CD14-positive monocyte (primary cell): ENCODE results near the gene CDH11. TPM values are rescaled to one million over a fixed set of nuclear protein-coding genes. Genes with fewer than 3 reads are reported as not detected.

Source experiments
- DNase-seq, 3 donors: peaks; one replicate each; pipeline ENCODE4 v3.0.0-alpha.2; 2011 to 2022
- H2AFZ ChIP-seq: 2 replicates; pipeline ENCODE4 v1.6.0; 2012; ENCODE audit warnings: mild to moderate bottlenecking, low read depth, low read length, inconsistent platforms; ENCODE audit not compliant: insufficient read depth, poor library complexity, severe bottlenecking
- H3K27ac ChIP-seq, 2 donors: 1 replicate in 1 of 2; 2 replicates in 1 of 2; pipeline ENCODE4 v1.5.1; 2012 to 2013; ENCODE audit warnings: low read length in 2 of 2, control low read depth in 1 of 2, inconsistent platforms in 1 of 2, low read depth in 1 of 2, mild to moderate bottlenecking in 1 of 2
- H3K27me3 ChIP-seq, 2 donors: one replicate each; pipeline versions ENCODE4 v1.6.0 to v1.6.1; 2011 to 2013; ENCODE audit warnings: low read length in 2 of 2; ENCODE audit not compliant: control insufficient read depth in 2 of 2, insufficient read depth in 2 of 2
- H3K36me3 ChIP-seq, 2 donors: replicated peaks in 1 of 2; 1 replicate in 1 of 2; 2 replicates in 1 of 2; pipeline versions ENCODE4 v1.5.1 to v1.6.1; 2012 to 2013; ENCODE audit warnings: low read length in 2 of 2, control low read depth in 1 of 2, inconsistent platforms in 1 of 2, mild to moderate bottlenecking in 1 of 2; ENCODE audit not compliant: insufficient read depth in 2 of 2, control insufficient read depth in 1 of 2
- H3K4me1 ChIP-seq, 2 donors: 1 replicate in 1 of 2; 2 replicates in 1 of 2; pipeline versions ENCODE4 v1.5.1 to v1.6.1; 2012 to 2013; ENCODE audit warnings: low read length in 2 of 2, control low read depth in 1 of 2, inconsistent platforms in 1 of 2, mild to moderate bottlenecking in 1 of 2, moderate library complexity in 1 of 2; ENCODE audit not compliant: insufficient read depth in 2 of 2, control insufficient read depth in 1 of 2
- H3K4me2 ChIP-seq: replicated peaks from 2 replicates; pipeline ENCODE3; 2012; ENCODE audit warnings: low read length, moderate library complexity, mild to moderate bottlenecking; ENCODE audit not compliant: poor library complexity, severe bottlenecking; ENCODE audit errors: extremely low read depth
- H3K4me3 ChIP-seq, 3 experiments: fragments of 200-600 bp in 1 of 3; sonication (generic) in 1 of 3; replicated peaks in 1 of 3; 1 replicate in 2 of 3; 2 replicates in 1 of 3; pipeline ENCODE4 v1.5.1; 2011 to 2013; ENCODE audit warnings: low read length in 3 of 3, mild to moderate bottlenecking in 3 of 3, control low read depth in 2 of 3, low read depth in 2 of 3, inconsistent platforms in 1 of 3, moderate library complexity in 1 of 3
- H3K79me2 ChIP-seq: 2 replicates; pipeline ENCODE4 v1.6.0; 2012; ENCODE audit warnings: mild to moderate bottlenecking, control low read depth, inconsistent platforms, low read length, moderate library complexity; ENCODE audit not compliant: insufficient read depth
- H3K9ac ChIP-seq: 2 replicates; pipeline ENCODE4 v1.6.0; 2017; ENCODE audit warnings: low read length, mild to moderate bottlenecking; ENCODE audit not compliant: insufficient read depth, poor library complexity, severe bottlenecking
- H3K9me3 ChIP-seq, 2 donors: replicated peaks in 1 of 2; 1 replicate in 1 of 2; 2 replicates in 1 of 2; pipeline versions ENCODE4 v1.5.1 to v1.6.1; 2012 to 2013; ENCODE audit warnings: low read length in 2 of 2, control low read depth in 1 of 2; ENCODE audit not compliant: control insufficient read depth in 1 of 2, insufficient read depth in 1 of 2
- H4K20me1 ChIP-seq: 2 replicates; pipeline ENCODE4 v1.6.0; 2012; ENCODE audit warnings: mild to moderate bottlenecking, low read length, control low read depth, moderate library complexity; ENCODE audit not compliant: insufficient read depth
- H3K27ac Mint-ChIP-seq, 7 donors: one replicate each; pipeline ENCODE4 v1.8.0; 2020; ENCODE audit warnings: mild to moderate bottlenecking in 7 of 7, mixed read lengths in 7 of 7, moderate library complexity in 6 of 7, inconsistent platforms in 2 of 7
- H3K27me3 Mint-ChIP-seq, 3 donors: one replicate each; pipeline ENCODE4 v1.8.0; 2021 to 2022; ENCODE audit warnings: low read depth in 3 of 3, mild to moderate bottlenecking in 3 of 3, mixed read lengths in 3 of 3, moderate library complexity in 3 of 3, inconsistent platforms in 1 of 3
- H3K36me3 Mint-ChIP-seq, 2 donors: one replicate each; pipeline ENCODE4 v1.8.0; 2020; ENCODE audit warnings: mixed read lengths in 2 of 2, inconsistent platforms in 1 of 2, mild to moderate bottlenecking in 1 of 2
- H3K4me1 Mint-ChIP-seq: one replicate; pipeline ENCODE4 v1.8.0; 2020; ENCODE audit warnings: mild to moderate bottlenecking, mixed read lengths
- H3K4me3 Mint-ChIP-seq, 2 donors: one replicate each; pipeline ENCODE4 v1.8.0; 2020; ENCODE audit warnings: mild to moderate bottlenecking in 2 of 2, mixed read lengths in 2 of 2, moderate library complexity in 1 of 2
- H3K9me3 Mint-ChIP-seq, 7 donors: one replicate each; pipeline ENCODE4 v1.8.0; 2020 to 2022; ENCODE audit warnings: mixed read lengths in 7 of 7, mild to moderate bottlenecking in 6 of 7, moderate library complexity in 6 of 7, inconsistent platforms in 2 of 7
- WGBS: methylation state at CpG from one replicate; pipeline ENCODE4 v1.1.5; 2013; ENCODE audit warnings: missing lambda C conversion rate; ENCODE audit not compliant: insufficient coverage; 5-methylcytosine and 5-hydroxymethylcytosine counted together
- intact Hi-C, 2 donors: fragments of 100-400 bp; cut with micrococcal nuclease; formaldehyde crosslinking; loops; one replicate each; pipeline versions ENCODE4 v1.15.0 to v1.15.1; 2023
- polyA plus RNA-seq, 3 donors: library from polyadenylated mRNA; depleted of rRNA in 1 of 3; unstranded in 2 of 3; stranded (reverse) in 1 of 3; fragments of 300-500 nt in 2 of 3; fragments of >200 nt in 1 of 3; fragmentation: Illumina TruSeq in 2 of 3; gene quantifications; 1 replicate in 2 of 3; 2 replicates in 1 of 3; pipeline ENCODE4 v1.2.3, GENCODE V29; 2012 to 2021
- TF ChIP-seq, protein P1 (sequence below): fragments of 200-600 bp; IDR thresholded peaks from one replicate; pipeline ENCODE4 v1.8.0; 2022; ENCODE audit warnings: antibody characterized with exemption, mild to moderate bottlenecking

Gene CDH11
- polyA plus RNA-seq, 3 donors = not detected

DNA sequence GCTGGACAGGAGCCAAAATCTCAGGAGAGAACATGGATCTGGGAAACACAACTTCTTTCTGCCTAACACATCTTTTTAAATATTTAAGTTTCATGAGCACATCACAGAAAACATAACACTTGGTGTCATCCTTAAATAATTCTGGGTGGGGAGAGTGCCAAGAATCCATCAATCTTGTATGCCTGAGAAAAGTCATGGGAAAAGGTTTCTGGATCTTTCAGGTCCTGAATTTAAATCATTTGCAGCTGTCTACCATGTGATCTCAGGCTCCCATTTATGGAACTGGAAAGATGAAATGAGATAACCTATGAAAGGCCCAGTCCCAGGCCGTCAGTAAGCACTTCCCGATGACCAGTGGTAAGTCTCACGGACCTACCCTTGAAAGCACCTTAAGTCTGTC lies 15.1 kb downstream of the CDH11 start:
- no peaks in the 10 kb centered on the region for H3K9me3 ChIP-seq
- no peaks in the 10 kb centered on the region for H3K4me1 Mint-ChIP-seq
- 88% methylated on average over 3 of the region's 3 CpGs for WGBS

DNA sequence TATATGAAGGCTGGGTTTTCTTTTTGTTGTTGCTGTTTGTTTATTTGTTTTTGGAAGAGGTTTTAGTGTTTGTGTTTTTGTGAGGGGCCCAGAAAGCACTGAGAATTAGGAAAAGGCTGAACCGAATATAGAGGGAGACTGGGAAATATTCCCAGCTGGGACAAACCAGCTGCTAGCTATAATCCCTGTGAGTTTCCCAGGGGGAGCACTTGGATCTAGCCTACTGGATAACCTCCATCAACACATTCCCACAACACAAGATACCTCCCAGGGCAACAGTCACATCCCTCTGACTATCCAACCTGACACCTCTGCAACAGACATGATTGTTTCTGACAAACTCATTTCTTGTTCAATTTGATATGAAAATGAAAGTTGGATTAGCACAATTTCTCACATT lies 16.7 kb downstream of the CDH11 start:
- Mint-ChIP-seq H3K27me3 (peaks cover 0 to 1% (median 0%) of the 10 kb centered on the region in 3 donors), H3K4me1 (no peaks in the 10 kb centered on the region), H3K9me3 (peaks cover 0 to 7% (median 0%) of the 10 kb centered on the region in 7 donors), H3K36me3 (no peaks in the 10 kb centered on the region), H3K4me3 (no peak overlapping the region), H3K27ac (no peak overlapping the region)
- H3K4me1 ChIP-seq = no peaks in the 10 kb centered on the region
- no peaks in the 10 kb centered on the region for H3K79me2 ChIP-seq
- TF ChIP-seq, protein P1, sequence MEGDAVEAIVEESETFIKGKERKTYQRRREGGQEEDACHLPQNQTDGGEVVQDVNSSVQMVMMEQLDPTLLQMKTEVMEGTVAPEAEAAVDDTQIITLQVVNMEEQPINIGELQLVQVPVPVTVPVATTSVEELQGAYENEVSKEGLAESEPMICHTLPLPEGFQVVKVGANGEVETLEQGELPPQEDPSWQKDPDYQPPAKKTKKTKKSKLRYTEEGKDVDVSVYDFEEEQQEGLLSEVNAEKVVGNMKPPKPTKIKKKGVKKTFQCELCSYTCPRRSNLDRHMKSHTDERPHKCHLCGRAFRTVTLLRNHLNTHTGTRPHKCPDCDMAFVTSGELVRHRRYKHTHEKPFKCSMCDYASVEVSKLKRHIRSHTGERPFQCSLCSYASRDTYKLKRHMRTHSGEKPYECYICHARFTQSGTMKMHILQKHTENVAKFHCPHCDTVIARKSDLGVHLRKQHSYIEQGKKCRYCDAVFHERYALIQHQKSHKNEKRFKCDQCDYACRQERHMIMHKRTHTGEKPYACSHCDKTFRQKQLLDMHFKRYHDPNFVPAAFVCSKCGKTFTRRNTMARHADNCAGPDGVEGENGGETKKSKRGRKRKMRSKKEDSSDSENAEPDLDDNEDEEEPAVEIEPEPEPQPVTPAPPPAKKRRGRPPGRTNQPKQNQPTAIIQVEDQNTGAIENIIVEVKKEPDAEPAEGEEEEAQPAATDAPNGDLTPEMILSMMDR = no peak
- no peak overlapping the region for H2AFZ ChIP-seq
- WGBS = no CpG with 5 or more reads among the region's 1 CpG
- H4K20me1 ChIP-seq = no peaks in the 10 kb centered on the region
- no peak overlapping the region for H3K9ac ChIP-seq
- no peak overlapping the region for H3K4me3 ChIP-seq
- intact Hi-C loops = no loop called here
- H3K4me2 ChIP-seq = no peak overlapping the region
- H3K27ac ChIP-seq = no peak overlapping the region
- DNase-seq = no peak
- no peaks in the 10 kb centered on the region for H3K27me3 ChIP-seq
- H3K9me3 ChIP-seq = no peaks in the 10 kb centered on the region
- H3K36me3 ChIP-seq = no peaks in the 10 kb centered on the region

More for the DNA sequence above, 15.1 kb downstream of the CDH11 start:
- Histone ChIP-seq H3K4me3 (no peak overlapping the region), H3K79me2 (no peaks in the 10 kb centered on the region), H3K4me1 (no peaks in the 10 kb centered on the region), H3K4me2 (no peak overlapping the region), H3K27ac (no peak overlapping the region), H2AFZ (no peak overlapping the region), H4K20me1 (no peaks in the 10 kb centered on the region), H3K36me3 (no peaks in the 10 kb centered on the region), H3K9ac (no peak overlapping the region), H3K27me3 (no peaks in the 10 kb centered on the region)
- Mint-ChIP-seq H3K4me3 (no peak overlapping the region), H3K27ac (no peak overlapping the region), H3K9me3 (peaks cover 0 to 4% (median 0%) of the 10 kb centered on the region in 7 donors), H3K27me3 (no peaks in the 10 kb centered on the region), H3K36me3 (no peaks in the 10 kb centered on the region)
- intact Hi-C loops = no loop called here
- no peak for DNase-seq
- TF ChIP-seq, protein P1 = no peak
